GM19025 (cell line): ENCODE results near the gene CCDC88B.
"Not testable (repeated sequence)": the region's sequence is repeated elsewhere in the genome, so short reads cannot be mapped to it uniquely, and the experiment has no call there.

Experiments used
- ATAC-seq: cut with Tn5 transposase; IDR thresholded peaks from one replicate; pipeline ENCODE4 v1.9.1; 2021; ENCODE audit warnings: mild to moderate bottlenecking, low read depth, moderate library complexity; ENCODE audit not compliant: unreplicated experiment

CCDC88B gene

GRCh38 chr11:64321026-64321425 lies 19.0 kb upstream of the CCDC88B start:
- no peak for ATAC-seq

GRCh38 chr11:64321533-64321932 lies 18.5 kb upstream of the CCDC88B start:
- no peak for ATAC-seq

GRCh38 chr11:64322925-64323260 lies 17.1 kb upstream of the CCDC88B start:
- no peak for ATAC-seq

- no peak for ATAC-seq
These were observed 16.6 kb upstream of the CCDC88B start for GRCh38 chr11:64323373-64323772.

GRCh38 chr11:64323984-64324383 lies 16.0 kb upstream of the CCDC88B start:
- not testable (repeated sequence) for ATAC-seq

- no peak for ATAC-seq
These were observed 15.1 kb upstream of the CCDC88B start for GRCh38 chr11:64324692-64325469.

- ATAC-seq: no peak
These were observed 12.6 kb upstream of the CCDC88B start for GRCh38 chr11:64327375-64327774.

- no peak for ATAC-seq
These were observed 12.0 kb upstream of the CCDC88B start for GRCh38 chr11:64327993-64328392.

- ATAC-seq: no peak
These were observed 9.1 kb upstream of the CCDC88B start for GRCh38 chr11:64330888-64331287.

GRCh38 chr11:64331569-64332371 lies 8.2 kb upstream of the CCDC88B start:
- peak; percentile 71 for ATAC-seq

- ATAC-seq: no peak
These were observed 6.4 kb upstream of the CCDC88B start for GRCh38 chr11:64333556-64333955.

- peak; percentile 57 for ATAC-seq
These were observed 5.0 kb upstream of the CCDC88B start for GRCh38 chr11:64334764-64335735.

GRCh38 chr11:64337538-64338249 lies 2.3 kb upstream of the CCDC88B start:
- no peak for ATAC-seq

GRCh38 chr11:64338716-64339115 lies 1.3 kb upstream of the CCDC88B start:
- ATAC-seq: no peak

GRCh38 chr11:64339286-64339685 lies 718 bp upstream of the CCDC88B start:
- no peak for ATAC-seq

- ATAC-seq: peak; percentile 33
These were observed 799 bp downstream of the CCDC88B start for GRCh38 chr11:64340671-64341335.

GRCh38 chr11:64341429-64341828 lies 1.4 kb downstream of the CCDC88B start:
- ATAC-seq: no peak

- ATAC-seq: no peak
These were observed 2.1 kb downstream of the CCDC88B start for GRCh38 chr11:64341851-64342791.
